ENCODE data around the gene LYZL1.

DNA sequence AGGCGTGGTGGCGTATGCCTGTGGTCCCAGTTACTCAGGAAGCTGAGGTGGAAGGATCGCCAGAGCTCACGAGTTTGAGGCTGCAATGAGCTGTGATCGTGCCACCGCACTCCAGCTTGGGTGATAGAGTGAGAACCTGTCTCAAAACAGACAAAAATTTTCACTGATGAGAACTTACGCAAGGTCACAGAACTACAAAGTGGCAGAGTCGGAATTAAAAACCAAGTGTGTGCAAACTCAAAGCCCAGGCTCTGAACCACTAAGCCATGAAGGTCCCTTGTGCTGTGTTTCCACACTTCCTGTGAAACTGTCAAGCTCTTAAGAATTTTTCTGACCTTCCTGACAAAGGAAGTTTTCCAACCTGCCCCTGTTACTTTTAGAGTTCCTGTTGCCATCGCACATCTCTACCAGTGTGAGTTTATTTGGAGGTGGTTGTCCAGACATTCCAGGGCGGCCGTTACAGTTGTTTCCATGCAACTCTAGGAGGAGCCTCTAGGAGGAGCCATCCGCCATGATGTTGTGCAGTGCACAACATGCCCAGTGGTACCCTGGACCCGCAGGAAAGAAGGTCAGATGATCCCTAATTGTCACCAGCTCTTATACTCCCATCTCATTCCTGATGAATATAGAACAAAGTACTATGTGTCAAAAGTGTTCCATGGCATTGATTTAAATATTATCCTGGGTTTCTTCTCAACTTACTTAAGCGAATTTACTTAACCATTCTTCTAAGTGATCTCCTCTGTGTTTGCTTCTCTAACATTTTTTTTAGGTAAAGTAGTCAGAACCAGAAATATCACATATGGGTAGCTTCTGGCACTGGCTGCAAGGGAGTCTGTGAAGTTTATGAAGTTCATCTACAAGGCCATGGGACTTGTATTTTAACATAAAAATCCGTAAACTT, 49.0 kb upstream of the LYZL1 start:
- TF ChIP-seq POLR2AphosphoS5 (IDR thresholded peaks at IDR 0.05; ENCODE audit: insufficient read depth in 1 of 2, low read depth in 1 of 2): no peak
- TF ChIP-seq CTCF (IDR thresholded peaks at IDR 0.05): no peak
- no peak for TF ChIP-seq POLR2A (IDR thresholded peaks at IDR 0.05)
